Sigmoid colon (tissue), 7 donors: ENCODE data around the gene IPCEF1. TPM values are rescaled to one million over a fixed set of nuclear protein-coding genes. Genes with fewer than 3 reads are reported as not detected.

Source experiments
- DNase-seq: peaks from one replicate; pipeline ENCODE4 v3.0.0-alpha.2; 2019
- H3K27ac ChIP-seq, 4 donors: fragments of 200-600 bp; sonication (generic); one replicate each; pipeline ENCODE4 v1.5.1; 2016 to 2019; ENCODE audit warnings: mild to moderate bottlenecking in 1 of 4
- H3K27me3 ChIP-seq, 3 donors: fragments of 200-600 bp; sonication (generic); one replicate each; pipeline ENCODE4 v1.5.1; 2019; ENCODE audit warnings: mild to moderate bottlenecking in 1 of 3
- H3K36me3 ChIP-seq, 4 donors: fragments of 200-600 bp; sonication (generic); one replicate each; pipeline ENCODE4 v1.5.1; 2016 to 2019
- H3K4me1 ChIP-seq, 4 donors: fragments of 200-600 bp; sonication (generic); one replicate each; pipeline ENCODE4 v1.5.1; 2017 to 2019
- H3K4me3 ChIP-seq, 4 donors: fragments of 200-600 bp; sonication (generic); one replicate each; pipeline ENCODE4 v1.5.1; 2017 to 2019; ENCODE audit warnings: mild to moderate bottlenecking in 2 of 4, moderate library complexity in 1 of 4
- H3K9me3 ChIP-seq, 4 donors: fragments of 200-600 bp in 3 of 4; sonication (generic) in 3 of 4; one replicate each; pipeline versions ENCODE4 v1.5.1 to v1.6.1; 2013 to 2019
- EP300 ChIP-seq, 4 donors: sonication (generic); formaldehyde crosslinking; IDR thresholded peaks; one replicate each; pipeline ENCODE4 v1.6.1; 2017; ENCODE audit warnings: antibody characterized with exemption in 4 of 4
- POLR2A ChIP-seq, 2 donors: fragments of 450-650 bp; IDR thresholded peaks; one replicate each; pipeline ENCODE4 v1.6.1; 2016; ENCODE audit warnings: antibody characterized with exemption in 2 of 2, mild to moderate bottlenecking in 2 of 2, moderate library complexity in 2 of 2
- POLR2AphosphoS5 ChIP-seq, 4 donors: sonication (generic); formaldehyde crosslinking; IDR thresholded peaks; one replicate each; pipeline ENCODE4 v1.6.1; 2017; ENCODE audit warnings: antibody characterized with exemption in 4 of 4
- WGBS, 2 donors: extraction: QIAGEN DNeasy Blood & Tissue Kit; methylation state at CpG; one replicate each; pipeline ENCODE4 v1.1.7; 2013; 5-methylcytosine and 5-hydroxymethylcytosine counted together
- intact Hi-C: fragments of 100-400 bp; cut with DNase I; formaldehyde crosslinking; loops from one replicate; pipeline ENCODE4 v1.15.1; 2023
- polyA plus RNA-seq, 3 donors: library from polyadenylated mRNA; stranded (reverse); fragments of 200-250 nt; gene quantifications; one replicate each; pipeline ENCODE4 v1.2.3, GENCODE V29; 2013
- total RNA-seq, 4 donors: library from RNA; depleted of rRNA; stranded (reverse); fragments of >200 nt; gene quantifications; one replicate each; pipeline ENCODE4 v1.1.0, GENCODE V29; 2016
- TF ChIP-seq, protein P1 (sequence below), 4 experiments: fragments of 450-650 bp in 3 of 4; fragments of 200-600 bp in 1 of 4; IDR thresholded peaks; one replicate each; pipeline ENCODE4 v1.5.1; 2016 to 2019; ENCODE audit warnings: antibody characterized with exemption in 4 of 4, mild to moderate bottlenecking in 3 of 4, moderate library complexity in 2 of 4
- donor health status: healthy with polysubstance abuse.
- donor health status: Bipolar disorder and iron deficiency.
- donor health status: healthy.

Gene IPCEF1
- total and polyA plus RNA-seq, 7 donors, result 0.28 to 5.5 (median 0.71) TPM

DNA sequence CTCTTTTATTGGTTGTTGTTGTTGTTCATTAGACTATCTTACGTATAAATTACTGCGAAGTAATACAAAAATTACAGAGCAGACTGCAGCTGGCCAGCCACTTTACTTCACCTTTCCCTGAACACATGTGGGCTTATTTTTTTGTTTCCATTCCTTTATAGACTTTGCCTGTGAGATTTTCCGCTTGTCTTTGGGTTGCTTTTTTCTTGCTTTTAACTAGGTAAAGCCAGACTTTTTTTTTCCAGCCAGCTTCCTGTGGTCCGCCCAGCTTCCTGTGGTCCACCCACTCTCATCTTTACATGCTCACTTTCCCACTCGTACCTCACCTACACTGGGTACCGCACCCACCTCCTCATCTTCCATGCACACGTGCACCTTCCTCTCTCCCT is 79.0 kb downstream of the IPCEF1 start:
- TF ChIP-seq, protein P1, sequence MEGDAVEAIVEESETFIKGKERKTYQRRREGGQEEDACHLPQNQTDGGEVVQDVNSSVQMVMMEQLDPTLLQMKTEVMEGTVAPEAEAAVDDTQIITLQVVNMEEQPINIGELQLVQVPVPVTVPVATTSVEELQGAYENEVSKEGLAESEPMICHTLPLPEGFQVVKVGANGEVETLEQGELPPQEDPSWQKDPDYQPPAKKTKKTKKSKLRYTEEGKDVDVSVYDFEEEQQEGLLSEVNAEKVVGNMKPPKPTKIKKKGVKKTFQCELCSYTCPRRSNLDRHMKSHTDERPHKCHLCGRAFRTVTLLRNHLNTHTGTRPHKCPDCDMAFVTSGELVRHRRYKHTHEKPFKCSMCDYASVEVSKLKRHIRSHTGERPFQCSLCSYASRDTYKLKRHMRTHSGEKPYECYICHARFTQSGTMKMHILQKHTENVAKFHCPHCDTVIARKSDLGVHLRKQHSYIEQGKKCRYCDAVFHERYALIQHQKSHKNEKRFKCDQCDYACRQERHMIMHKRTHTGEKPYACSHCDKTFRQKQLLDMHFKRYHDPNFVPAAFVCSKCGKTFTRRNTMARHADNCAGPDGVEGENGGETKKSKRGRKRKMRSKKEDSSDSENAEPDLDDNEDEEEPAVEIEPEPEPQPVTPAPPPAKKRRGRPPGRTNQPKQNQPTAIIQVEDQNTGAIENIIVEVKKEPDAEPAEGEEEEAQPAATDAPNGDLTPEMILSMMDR (IDR thresholded peaks at IDR 0.05), result peak in 1 of 4 experiments; percentile 22
- TF ChIP-seq POLR2A (IDR thresholded peaks at IDR 0.05), result no peak
- no peaks in the 10 kb centered on the region for H3K9me3 ChIP-seq
- no peak overlapping the region for H3K4me3 ChIP-seq
- intact Hi-C loops, result loop anchor here (2.0 kb wide), 1 partner anchor 123 kb away; no protein-coding TSS in a partner anchor
- H3K36me3 ChIP-seq, result no peaks in the 10 kb centered on the region
- DNase-seq, result no peak
- H3K4me1 ChIP-seq, result no peaks in the 10 kb centered on the region
- 49 to 76% methylated on average over 7 of the region's 7 CpGs for WGBS, 2 donors
- no peaks in the 10 kb centered on the region for H3K27me3 ChIP-seq
- H3K27ac ChIP-seq, result no peak overlapping the region

DNA sequence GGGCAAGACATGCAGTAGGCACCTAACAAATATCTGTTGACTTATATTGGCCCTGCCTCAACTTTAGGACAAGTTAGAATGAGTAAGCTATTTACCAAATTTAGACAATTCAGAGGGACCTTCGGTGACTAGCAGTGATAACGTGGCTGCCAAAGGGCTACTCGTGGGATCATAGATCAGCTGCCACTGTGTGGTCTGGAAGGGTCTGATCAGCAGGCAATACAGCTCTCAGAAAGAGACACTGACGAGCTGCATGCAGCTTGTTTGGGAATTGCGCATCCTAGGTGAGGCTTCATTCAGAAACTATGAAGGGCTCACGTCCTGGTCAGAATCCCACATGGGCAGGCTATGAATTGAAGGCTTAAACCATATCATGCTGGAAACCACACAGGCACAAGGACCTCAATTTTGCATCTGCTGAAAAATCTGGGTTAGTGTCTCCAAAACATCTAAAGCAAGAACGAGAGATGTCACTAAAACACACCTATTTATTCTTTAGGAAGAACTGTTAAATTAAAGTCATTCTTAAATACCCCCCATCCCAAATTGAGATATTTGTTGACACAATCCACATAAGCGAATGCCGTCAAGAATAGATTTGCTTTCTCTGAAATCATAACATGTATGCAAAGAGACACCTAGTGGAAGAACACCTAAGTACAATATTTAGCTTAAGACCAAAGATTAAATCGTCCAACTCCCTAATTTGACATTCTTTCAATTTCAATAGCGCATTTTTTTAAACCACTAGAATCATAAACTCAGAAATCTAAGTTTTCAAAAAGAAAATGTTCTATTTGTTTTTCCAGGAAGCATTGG is 79.6 kb downstream of the IPCEF1 start:
- no peaks in the 10 kb centered on the region for H3K27me3 ChIP-seq
- H3K9me3 ChIP-seq, result no peaks in the 10 kb centered on the region
- H3K4me1 ChIP-seq, result no peaks in the 10 kb centered on the region
- 31 to 44% methylated on average over 11 of the region's 11 CpGs for WGBS, 2 donors
- no peak overlapping the region for H3K27ac ChIP-seq
- DNase-seq, result no peak
- no peak overlapping the region for H3K4me3 ChIP-seq
- intact Hi-C loops, result loop anchor here (2.0 kb wide), 1 partner anchor 122 kb away; no protein-coding TSS in a partner anchor
- TF ChIP-seq EP300 (IDR thresholded peaks at IDR 0.05), result no peak
- TF ChIP-seq, protein P1 (IDR thresholded peaks at IDR 0.05), result peak; percentile 22 to 56 (median 46)
- H3K36me3 ChIP-seq, result no peaks in the 10 kb centered on the region

DNA sequence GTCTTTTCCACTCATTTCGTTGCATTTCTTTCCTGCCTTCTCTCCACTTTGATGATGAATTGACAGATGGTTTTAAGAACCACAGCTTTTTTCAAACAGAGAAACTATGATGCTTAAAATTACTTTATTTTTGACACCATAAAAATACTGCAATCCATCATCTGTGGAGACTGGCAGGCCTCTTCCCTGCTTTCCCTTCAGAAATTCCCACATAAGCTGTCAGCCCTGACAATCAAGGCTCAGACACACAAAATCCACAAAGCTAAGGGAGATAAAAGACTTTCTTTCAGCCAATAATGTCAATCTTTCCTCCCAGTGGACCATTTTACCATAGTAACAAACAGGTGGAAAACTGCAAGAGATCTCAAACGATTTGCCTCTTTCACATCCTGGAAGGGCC is 82.4 kb downstream of the IPCEF1 start:
- Histone ChIP-seq H3K4me1 (no peaks in the 10 kb centered on the region), H3K36me3 (no peaks in the 10 kb centered on the region), H3K27ac (no peak overlapping the region), H3K9me3 (no peaks in the 10 kb centered on the region), H3K4me3 (no peak overlapping the region), H3K27me3 (no peaks in the 10 kb centered on the region)
- intact Hi-C loops, result no loop called here
- TF ChIP-seq POLR2AphosphoS5 (IDR thresholded peaks at IDR 0.05) (no peak), POLR2A (IDR thresholded peaks at IDR 0.05) (no peak), EP300 (IDR thresholded peaks at IDR 0.05) (no peak)
- TF ChIP-seq, protein P1 (IDR thresholded peaks at IDR 0.05), result no peak
- DNase-seq, result no peak
- WGBS, 2 donors, result 82 to 86% methylated on average over 2 of the region's 2 CpGs

DNA sequence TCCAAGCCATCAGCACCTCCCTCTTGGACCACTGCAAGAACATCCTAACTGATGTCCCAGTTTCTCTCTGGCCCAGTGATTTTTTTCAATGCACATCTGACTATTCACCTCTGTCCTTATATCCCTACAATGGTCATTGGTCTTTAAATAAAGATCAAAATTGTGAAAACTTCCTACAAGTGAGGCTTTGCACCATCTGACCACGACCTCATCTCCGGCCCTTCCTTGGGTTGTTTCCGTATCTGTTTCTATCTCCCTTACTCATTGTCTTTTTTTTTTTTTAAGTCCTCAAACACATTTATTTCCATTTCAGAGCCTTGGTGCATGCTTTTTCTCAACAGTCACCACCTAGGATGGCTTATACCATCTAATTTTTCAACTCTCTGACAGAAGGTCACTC is 88.1 kb downstream of the IPCEF1 start:
- intact Hi-C loops, result no loop called here
- no peak for DNase-seq
- no peaks in the 10 kb centered on the region for H3K27me3 ChIP-seq
- H3K4me3 ChIP-seq, result no peak overlapping the region
- H3K9me3 ChIP-seq, result no peaks in the 10 kb centered on the region
- TF ChIP-seq EP300 (IDR thresholded peaks at IDR 0.05) (no peak), POLR2AphosphoS5 (IDR thresholded peaks at IDR 0.05) (no peak), POLR2A (IDR thresholded peaks at IDR 0.05) (no peak)
- TF ChIP-seq, protein P1 (IDR thresholded peaks at IDR 0.05), result no peak
- H3K27ac ChIP-seq, result no peak overlapping the region
- no peaks in the 10 kb centered on the region for H3K4me1 ChIP-seq
- 90% methylated on average over 3 of the region's 3 CpGs for WGBS, 2 donors
- no peaks in the 10 kb centered on the region for H3K36me3 ChIP-seq
